HFF-Myc (cell line): ENCODE data around the gene IQCH.

Source experiments
- DNase-seq: peaks from one replicate; pipeline ENCODE4 v3.0.0-alpha.2; 2011; ENCODE audit warnings: low read depth; ENCODE audit errors: extremely low read depth
- H3K4me3 ChIP-seq: replicated peaks from 2 replicates; pipeline ENCODE4 v1.5.1; 2011; ENCODE audit warnings: low read depth, mild to moderate bottlenecking, control low read depth, low read length
- CTCF ChIP-seq: IDR thresholded peaks from 2 replicates; pipeline ENCODE4 v1.5.1; 2012; ENCODE audit warnings: mild to moderate bottlenecking, low read depth, low read length, control low read depth; ENCODE audit errors: missing control alignments

IQCH gene

GRCh38 chr15:67511606-67512005 is 257.0 kb downstream of the IQCH start:
- TF ChIP-seq CTCF: no peak
- DNase-seq: peak; percentile 38
- H3K4me3 ChIP-seq: no peak overlapping the region

- no peak for TF ChIP-seq CTCF
- H3K4me3 ChIP-seq: no peak overlapping the region
- DNase-seq: no peak
Observed at GRCh38 chr15:67512140-67512539, 257.6 kb downstream of the IQCH start.

GRCh38 chr15:67512933-67513714 is 258.5 kb downstream of the IQCH start:
- TF ChIP-seq CTCF: no peak

GRCh38 chr15:67515090-67515489 is 260.5 kb downstream of the IQCH start:
- no peak overlapping the region for H3K4me3 ChIP-seq
- DNase-seq: no peak
- no peak for TF ChIP-seq CTCF

More at GRCh38 chr15:67512933-67513714, 258.5 kb downstream of the IQCH start:
- H3K4me3 ChIP-seq: no peak overlapping the region
- no peak for DNase-seq

GRCh38 chr15:67515557-67515956 is 261.0 kb downstream of the IQCH start:
- no peak for TF ChIP-seq CTCF
- DNase-seq: no peak

GRCh38 chr15:67520321-67521028 is 265.9 kb downstream of the IQCH start:
- no peak for DNase-seq
- peak overlapping the region; percentile 96 for H3K4me3 ChIP-seq
- no peak for TF ChIP-seq CTCF

More at GRCh38 chr15:67515557-67515956, 261.0 kb downstream of the IQCH start:
- no peak overlapping the region for H3K4me3 ChIP-seq
